Keratinocyte (primary cell): ENCODE results near the gene SUGCT. TPM values are rescaled to one million over a fixed set of nuclear protein-coding genes. Genes with fewer than 3 reads are reported as not detected.

ENCODE experiments used
- DNase-seq: peaks from one replicate; pipeline ENCODE4 v3.0.0-alpha.2; 2011; ENCODE audit warnings: low read depth, missing footprints, low spot score
- FAIRE-seq: peaks from 2 replicates; lab custom pipeline; 2011; peaks lifted over from hg19 to GRCh38; lab: Jason Lieb, UNC
- H2AFZ ChIP-seq: 2 replicates; pipeline ENCODE4 v1.6.0; 2012; ENCODE audit warnings: low read length, control low read depth, inconsistent platforms; ENCODE audit not compliant: control insufficient read depth
- H3K27ac ChIP-seq: 2 replicates; pipeline ENCODE4 v1.5.1; 2011; ENCODE audit warnings: low read length; ENCODE audit not compliant: control insufficient read depth, insufficient read depth
- H3K27me3 ChIP-seq: 3 replicates; pipeline ENCODE4 v1.6.0; 2011; ENCODE audit warnings: low read length; ENCODE audit not compliant: control insufficient read depth, insufficient read depth; ENCODE audit errors: extremely low read depth
- H3K36me3 ChIP-seq, 2 experiments: 2 replicates in 1 of 2; 3 replicates in 1 of 2; pipeline ENCODE4 v1.5.1; 2011; ENCODE audit warnings: low read length in 2 of 2, mild to moderate bottlenecking in 1 of 2; ENCODE audit not compliant: control insufficient read depth in 2 of 2, insufficient read depth in 2 of 2; ENCODE audit errors: extremely low read depth in 1 of 2
- H3K4me1 ChIP-seq: 3 replicates; pipeline ENCODE4 v1.5.1; 2011; ENCODE audit warnings: low read length; ENCODE audit not compliant: control insufficient read depth, insufficient read depth; ENCODE audit errors: extremely low read depth
- H3K4me2 ChIP-seq: 3 replicates; pipeline ENCODE4 v1.6.0; 2011; ENCODE audit warnings: low read depth, low read length; ENCODE audit not compliant: control insufficient read depth, insufficient read depth; ENCODE audit errors: extremely low read depth
- H3K4me3 ChIP-seq, 3 experiments: fragments of 200-600 bp in 1 of 3; sonication (generic) in 1 of 3; 2 replicates in 2 of 3; 3 replicates in 1 of 3; pipeline ENCODE4 v1.5.1; 2011 to 2016; ENCODE audit warnings: low read length in 3 of 3, mild to moderate bottlenecking in 3 of 3, control low read depth in 2 of 3, inconsistent platforms in 1 of 3, low read depth in 1 of 3, mixed read lengths in 1 of 3, mixed run types in 1 of 3, moderate library complexity in 1 of 3; ENCODE audit not compliant: control insufficient read depth in 2 of 3, insufficient read depth in 2 of 3; ENCODE audit errors: extremely low read depth in 1 of 3
- H3K79me2 ChIP-seq: 2 replicates; pipeline ENCODE4 v1.6.0; 2012; ENCODE audit warnings: low read length; ENCODE audit not compliant: control insufficient read depth, insufficient read depth
- H3K9ac ChIP-seq: 3 replicates; pipeline ENCODE4 v1.6.0; 2011; ENCODE audit warnings: low read length; ENCODE audit not compliant: control insufficient read depth, insufficient read depth; ENCODE audit errors: extremely low read depth
- H3K9me1 ChIP-seq: 3 replicates; pipeline ENCODE4 v1.6.0; 2011; ENCODE audit warnings: low read length; ENCODE audit not compliant: control insufficient read depth, insufficient read depth; ENCODE audit errors: extremely low read depth
- H3K9me3 ChIP-seq: 2 replicates; pipeline ENCODE4 v1.5.1; 2012; ENCODE audit warnings: low read depth, low read length; ENCODE audit not compliant: control insufficient read depth
- H4K20me1 ChIP-seq: 3 replicates; pipeline ENCODE4 v1.6.0; 2011; ENCODE audit warnings: low read length; ENCODE audit not compliant: control insufficient read depth, insufficient read depth; ENCODE audit errors: extremely low read depth
- CTCF ChIP-seq, 3 experiments: IDR thresholded peaks in 1 of 3; conservative IDR thresholded peaks in 1 of 3; optimal IDR thresholded peaks in 1 of 3; 2 replicates in 2 of 3; 3 replicates in 1 of 3; pipeline versions ENCODE3 to v1.5.1; 2011; ENCODE audit warnings: low read length in 3 of 3, mild to moderate bottlenecking in 3 of 3, moderate library complexity in 2 of 3, control low read depth in 1 of 3, inconsistent platforms in 1 of 3; ENCODE audit not compliant: insufficient read depth in 2 of 3; ENCODE audit errors: extremely low read depth in 1 of 3
- EZH2 ChIP-seq: IDR thresholded peaks from one replicate; pipeline ENCODE4 v1.6.1; 2012; ENCODE audit warnings: inconsistent platforms, mild to moderate bottlenecking, low read length, moderate library complexity
- dilution Hi-C: fragments of 300-500 bp; cut with MboI; formaldehyde crosslinking; loops from one replicate; pipeline ENCODE4 v1.7.0; 2020; ENCODE audit warnings: low sequenced_read_pairs; ENCODE audit not compliant: extremely low pct_ligation_motif_present
- polyA plus RNA-seq, 5 experiments: library from polyadenylated mRNA; depleted of rRNA in 3 of 5; stranded (reverse) in 3 of 5; stranded (forward) in 1 of 5; unstranded in 1 of 5; fragments of >200 nt; gene quantifications; 1 replicate in 1 of 5; 2 replicates in 3 of 5; 3 replicates in 1 of 5; pipeline versions ENCODE4 v1.2.1 to v1.2.3, GENCODE V29; 2011 to 2012; ENCODE audit warnings: missing spikeins in 2 of 5, low read depth in 1 of 5, low replicate concordance in 1 of 5

SUGCT gene
- polyA plus RNA-seq, 1 donor (not counting 4 experiments of a cell fraction or from before 2014, with no cell fraction given): 134 TPM

GRCh38 chr7:40475681-40475982, 340.8 kb downstream of the SUGCT start:
- Histone ChIP-seq H3K4me2 (no peak overlapping the region), H3K36me3 (no peaks in the 10 kb centered on the region), H3K27me3 (no peaks in the 10 kb centered on the region), H3K4me3 (no peak overlapping the region), H3K79me2 (no peaks in the 10 kb centered on the region), H2AFZ (no peak overlapping the region), H3K9me1 (no peaks in the 10 kb centered on the region), H3K4me1 (no peaks in the 10 kb centered on the region), H3K9me3 (no peaks in the 10 kb centered on the region), H4K20me1 (no peaks in the 10 kb centered on the region), H3K9ac (no peak overlapping the region), H3K27ac (no peak overlapping the region)
- no peak for TF ChIP-seq EZH2
- TF ChIP-seq CTCF (optimal IDR thresholded peaks at IDR 0.05 in 1 of 3, IDR thresholded peaks at IDR 0.05 in 1 of 3, conservative IDR thresholded peaks at IDR 0.05 in 1 of 3; ENCODE audit: extremely low read depth in 1 of 3, insufficient read depth in 2 of 3, low read length in 3 of 3): no peak
- no peak for FAIRE-seq
- no peak for DNase-seq
- dilution Hi-C loops: no loop called here

GRCh38 chr7:40477094-40477493, 342.3 kb downstream of the SUGCT start:
- Histone ChIP-seq H3K9me1 (no peaks in the 10 kb centered on the region), H3K9me3 (no peaks in the 10 kb centered on the region), H3K27me3 (no peaks in the 10 kb centered on the region), H3K4me3 (no peak overlapping the region), H3K4me2 (no peak overlapping the region), H3K4me1 (no peaks in the 10 kb centered on the region), H4K20me1 (no peaks in the 10 kb centered on the region), H3K36me3 (no peaks in the 10 kb centered on the region), H2AFZ (no peak overlapping the region), H3K9ac (no peak overlapping the region), H3K27ac (no peak overlapping the region), H3K79me2 (no peaks in the 10 kb centered on the region)
- TF ChIP-seq CTCF (optimal IDR thresholded peaks at IDR 0.05 in 1 of 3, IDR thresholded peaks at IDR 0.05 in 1 of 3, conservative IDR thresholded peaks at IDR 0.05 in 1 of 3; ENCODE audit: extremely low read depth in 1 of 3, insufficient read depth in 2 of 3, low read length in 3 of 3) (no peak), EZH2 (no peak)
- dilution Hi-C loops: no loop called here
- FAIRE-seq (no peak), DNase-seq (no peak)
